LNCAP (cell line): ENCODE data around the gene SDK1.

ENCODE experiments used
- CTCF ChIP-seq: fragments of 450-650 bp; IDR thresholded peaks from 2 replicates; pipeline ENCODE4 v1.5.1; 2017; ENCODE audit warnings: mild to moderate bottlenecking

The SDK1 gene

DNA sequence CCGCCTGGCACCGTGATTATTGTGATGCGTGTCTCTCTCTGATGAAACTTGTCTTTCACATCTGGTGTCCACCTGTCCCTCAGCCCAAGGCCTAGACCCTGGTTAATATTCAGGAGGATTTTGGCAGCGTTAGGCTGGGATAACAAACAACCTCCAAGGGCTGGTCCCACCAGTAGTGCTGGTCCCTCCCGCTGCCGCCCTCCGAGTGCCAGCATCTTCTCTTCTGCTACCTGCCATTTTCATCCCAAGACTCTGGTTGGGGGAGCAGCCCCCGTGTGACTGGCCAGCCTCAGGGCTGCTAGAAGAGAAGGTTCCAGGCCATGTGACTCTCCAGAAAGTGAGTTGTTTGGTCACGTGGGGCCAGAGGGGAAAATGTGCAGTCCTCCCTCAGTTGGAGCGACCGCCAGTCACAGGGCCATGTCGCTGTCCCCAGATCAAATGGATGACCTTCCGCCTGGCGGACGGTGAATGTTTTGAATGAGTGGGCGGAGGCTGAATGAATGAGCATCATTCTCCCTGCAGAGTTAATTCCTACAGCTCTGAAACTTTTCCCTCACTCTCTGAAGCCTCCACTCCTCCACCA lies 901.2 kb downstream of the SDK1 start:
- TF ChIP-seq CTCF: no peak

- TF ChIP-seq CTCF: no peak
These were observed 901.9 kb downstream of the SDK1 start for GRCh38 chr7:4202954-4203353.

- TF ChIP-seq CTCF: no peak
These were observed 902.8 kb downstream of the SDK1 start for GRCh38 chr7:4203626-4204512.

GRCh38 chr7:4204513-4205165 lies 903.6 kb downstream of the SDK1 start:
- no peak for TF ChIP-seq CTCF

DNA sequence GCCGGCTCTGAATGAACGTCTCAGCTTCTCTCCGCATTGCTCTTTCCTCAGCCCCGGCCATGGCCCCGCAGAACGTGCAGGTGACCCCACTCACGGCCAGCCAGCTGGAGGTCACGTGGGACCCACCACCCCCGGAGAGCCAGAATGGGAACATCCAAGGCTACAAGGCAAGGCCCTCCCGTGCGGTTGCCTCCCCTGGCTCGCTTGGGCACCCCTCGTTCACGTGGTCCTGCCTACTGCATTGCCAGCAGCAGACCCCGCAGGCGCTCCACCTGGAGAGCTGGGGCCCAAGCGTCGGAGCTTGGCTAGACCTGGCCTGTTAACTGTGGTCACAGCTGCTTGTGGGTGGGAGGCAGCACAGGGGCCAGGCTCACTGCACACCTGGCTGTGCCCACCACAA lies 904.8 kb downstream of the SDK1 start:
- TF ChIP-seq CTCF: no peak

GRCh38 chr7:4207011-4207410 lies 906.0 kb downstream of the SDK1 start:
- TF ChIP-seq CTCF: no peak

GRCh38 chr7:4208086-4208485 lies 907.0 kb downstream of the SDK1 start:
- no peak for TF ChIP-seq CTCF
